Kidney epithelial cell (primary cell): Measurements from ENCODE around the gene JADE1. TPM values are rescaled to one million over a fixed set of nuclear protein-coding genes. Genes with fewer than 3 reads are reported as not detected.

Experiments
- DNase-seq: peaks from one replicate; pipeline ENCODE4 v3.0.0-alpha.2; 2010; ENCODE audit warnings: low read depth
- H3K27me3 ChIP-seq: 2 replicates; pipeline ENCODE4 v1.6.0; 2011; ENCODE audit warnings: low read length; ENCODE audit not compliant: control insufficient read depth, insufficient read depth
- H3K36me3 ChIP-seq: 2 replicates; pipeline ENCODE4 v1.5.1; 2011; ENCODE audit warnings: low read length; ENCODE audit not compliant: control insufficient read depth, insufficient read depth
- H3K4me3 ChIP-seq: 2 replicates; pipeline ENCODE4 v1.5.1; 2011; ENCODE audit warnings: low read depth, mild to moderate bottlenecking, control low read depth, low read length
- total RNA-seq: library from RNA; depleted of rRNA; stranded (reverse); fragments of >200 nt; gene quantifications from 2 replicates; pipeline ENCODE4 v1.2.3, GENCODE V29; 2015
- TF ChIP-seq, protein P1 (sequence below): IDR thresholded peaks from 2 replicates; pipeline ENCODE4 v1.5.1; 2011; ENCODE audit warnings: mild to moderate bottlenecking, moderate library complexity, low read length, control low read depth, inconsistent platforms; ENCODE audit not compliant: insufficient read depth, poor library complexity, severe bottlenecking

The JADE1 gene
- total RNA-seq, 1 donor from 2014 or later = 16.1 TPM

DNA sequence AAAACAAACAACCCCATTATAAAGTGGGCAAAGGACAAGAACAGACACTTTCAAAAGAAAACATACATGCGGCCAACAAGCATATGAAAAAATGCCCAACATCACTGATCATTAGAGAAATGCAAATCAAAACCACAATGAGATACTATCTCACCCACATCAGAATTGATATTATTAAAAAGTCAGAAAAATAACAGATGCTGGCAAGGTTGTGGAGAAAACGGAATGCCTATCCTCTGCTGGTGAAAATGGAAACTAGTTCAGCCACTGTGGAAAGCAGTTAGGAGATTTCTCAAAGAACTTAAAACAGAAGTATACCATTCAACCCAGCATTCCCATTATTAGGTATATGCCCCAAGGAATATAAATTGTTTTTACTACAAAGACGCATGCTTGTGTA is 112.5 kb downstream of the JADE1 start:
- H3K4me3 ChIP-seq = no peak overlapping the region
- no peak for DNase-seq

More for the DNA sequence above, 112.5 kb downstream of the JADE1 start:
- TF ChIP-seq, protein P1, sequence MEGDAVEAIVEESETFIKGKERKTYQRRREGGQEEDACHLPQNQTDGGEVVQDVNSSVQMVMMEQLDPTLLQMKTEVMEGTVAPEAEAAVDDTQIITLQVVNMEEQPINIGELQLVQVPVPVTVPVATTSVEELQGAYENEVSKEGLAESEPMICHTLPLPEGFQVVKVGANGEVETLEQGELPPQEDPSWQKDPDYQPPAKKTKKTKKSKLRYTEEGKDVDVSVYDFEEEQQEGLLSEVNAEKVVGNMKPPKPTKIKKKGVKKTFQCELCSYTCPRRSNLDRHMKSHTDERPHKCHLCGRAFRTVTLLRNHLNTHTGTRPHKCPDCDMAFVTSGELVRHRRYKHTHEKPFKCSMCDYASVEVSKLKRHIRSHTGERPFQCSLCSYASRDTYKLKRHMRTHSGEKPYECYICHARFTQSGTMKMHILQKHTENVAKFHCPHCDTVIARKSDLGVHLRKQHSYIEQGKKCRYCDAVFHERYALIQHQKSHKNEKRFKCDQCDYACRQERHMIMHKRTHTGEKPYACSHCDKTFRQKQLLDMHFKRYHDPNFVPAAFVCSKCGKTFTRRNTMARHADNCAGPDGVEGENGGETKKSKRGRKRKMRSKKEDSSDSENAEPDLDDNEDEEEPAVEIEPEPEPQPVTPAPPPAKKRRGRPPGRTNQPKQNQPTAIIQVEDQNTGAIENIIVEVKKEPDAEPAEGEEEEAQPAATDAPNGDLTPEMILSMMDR = no peak
- Histone ChIP-seq H3K36me3 (no peaks in the 10 kb centered on the region), H3K27me3 (no peaks in the 10 kb centered on the region)
